Measurements from ENCODE around the gene MTA1.

Gene MTA1

DNA sequence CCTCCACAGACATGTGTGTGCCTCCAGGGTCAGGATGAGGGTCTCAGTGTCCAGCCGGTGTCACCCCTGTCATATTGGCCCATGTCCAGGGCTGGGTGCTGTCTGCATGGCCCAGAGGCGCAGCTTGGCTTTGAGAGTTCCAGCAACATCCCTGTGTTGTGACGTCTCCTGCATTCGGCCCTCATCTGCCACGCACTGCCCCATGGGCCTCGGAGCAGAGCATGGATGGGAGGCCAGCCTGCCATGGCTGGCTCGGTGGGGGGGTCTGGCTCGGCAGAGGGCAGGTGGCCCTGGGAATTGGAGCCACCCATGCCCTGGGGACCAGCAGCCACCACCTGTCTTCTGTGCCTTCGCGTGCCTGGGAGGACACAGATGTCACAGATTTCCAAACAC is 32.1 kb upstream of the MTA1 start:
- DNase-seq: no peak

DNA sequence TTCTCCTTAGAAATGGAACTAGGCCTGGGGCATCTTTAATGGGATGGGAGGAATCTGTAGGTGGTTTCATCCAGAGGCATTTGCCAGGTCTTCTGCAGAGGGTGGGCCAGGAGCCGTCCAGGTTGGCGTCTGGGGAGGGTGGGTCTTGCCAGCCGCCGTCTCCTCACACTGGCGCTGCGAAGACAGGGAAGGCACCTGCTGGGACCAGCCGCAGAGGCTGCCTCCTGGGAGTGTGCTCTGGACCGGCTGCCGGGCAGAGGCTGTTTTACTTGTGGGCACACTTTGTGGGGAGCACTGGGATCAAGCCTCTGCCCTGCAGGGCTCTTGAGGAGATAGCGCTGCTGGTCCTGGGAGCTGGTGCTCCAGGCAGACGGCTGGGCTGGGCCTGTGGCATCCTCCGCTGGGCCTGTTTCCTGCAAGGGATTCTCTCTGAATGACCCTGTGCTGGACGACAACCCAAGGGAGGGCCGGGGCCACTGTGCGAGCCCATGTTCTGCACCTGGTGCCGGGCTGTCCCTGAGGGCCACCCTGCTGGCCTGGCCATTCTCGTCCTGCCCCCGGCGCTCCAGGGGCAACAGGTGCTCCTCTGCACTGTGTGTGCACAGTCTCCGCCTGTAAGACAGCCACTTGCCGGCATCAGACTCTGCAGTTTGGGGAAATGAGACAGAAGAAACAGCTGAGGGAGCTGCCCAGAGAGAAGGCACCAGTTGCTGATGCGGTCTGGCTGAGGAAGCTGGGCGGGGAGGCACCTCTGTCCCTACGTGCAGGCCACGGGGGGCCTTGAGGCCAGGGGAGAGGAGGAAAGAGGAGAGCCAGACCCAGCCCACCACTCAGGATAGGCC is 31.3 kb upstream of the MTA1 start:
- DNase-seq: no peak

DNA sequence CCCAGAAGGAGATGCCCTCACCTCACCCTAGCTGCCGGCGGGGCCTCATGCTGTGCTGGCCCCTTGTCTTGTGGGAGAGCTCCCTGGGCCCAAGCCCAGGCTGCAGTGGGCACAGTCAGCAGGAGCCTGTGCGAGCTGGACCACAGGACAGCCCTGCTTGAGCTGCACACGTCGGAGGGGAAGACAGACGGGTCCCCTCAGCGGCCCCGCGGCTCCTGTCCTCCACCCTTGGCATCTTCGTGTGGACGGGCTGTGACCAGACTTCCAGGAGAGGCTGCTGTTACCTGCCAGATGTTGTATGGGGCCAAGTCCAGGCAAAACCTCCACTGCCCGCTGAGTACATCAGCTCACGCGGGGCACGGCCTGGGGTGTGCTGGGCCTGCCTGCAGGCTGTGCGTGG is 30.7 kb upstream of the MTA1 start:
- no peak for DNase-seq

DNA sequence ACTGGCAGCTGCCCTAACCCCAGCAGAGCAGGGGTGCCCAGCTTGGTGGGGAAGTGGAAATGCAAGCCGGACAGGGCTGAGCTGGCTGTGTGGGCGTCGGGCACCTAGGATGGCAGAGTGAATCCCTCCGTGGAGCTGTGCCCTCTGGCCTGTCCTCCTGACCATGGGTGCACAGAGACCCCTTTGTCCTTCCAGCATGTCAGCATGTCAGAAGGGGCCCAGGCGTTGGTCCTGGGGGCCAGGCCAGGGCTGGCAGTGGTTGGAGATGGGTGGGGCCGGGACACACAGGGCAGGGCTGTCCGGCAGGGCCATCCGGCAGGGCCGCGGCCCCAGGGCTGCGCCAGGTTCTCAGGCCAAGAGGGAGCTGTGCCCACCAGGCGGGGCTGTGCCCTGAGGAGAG is 30.1 kb upstream of the MTA1 start:
- no peak for DNase-seq

GRCh38 chr14:105389976-105390848 is 29.4 kb upstream of the MTA1 start:
- DNase-seq: no peak

DNA sequence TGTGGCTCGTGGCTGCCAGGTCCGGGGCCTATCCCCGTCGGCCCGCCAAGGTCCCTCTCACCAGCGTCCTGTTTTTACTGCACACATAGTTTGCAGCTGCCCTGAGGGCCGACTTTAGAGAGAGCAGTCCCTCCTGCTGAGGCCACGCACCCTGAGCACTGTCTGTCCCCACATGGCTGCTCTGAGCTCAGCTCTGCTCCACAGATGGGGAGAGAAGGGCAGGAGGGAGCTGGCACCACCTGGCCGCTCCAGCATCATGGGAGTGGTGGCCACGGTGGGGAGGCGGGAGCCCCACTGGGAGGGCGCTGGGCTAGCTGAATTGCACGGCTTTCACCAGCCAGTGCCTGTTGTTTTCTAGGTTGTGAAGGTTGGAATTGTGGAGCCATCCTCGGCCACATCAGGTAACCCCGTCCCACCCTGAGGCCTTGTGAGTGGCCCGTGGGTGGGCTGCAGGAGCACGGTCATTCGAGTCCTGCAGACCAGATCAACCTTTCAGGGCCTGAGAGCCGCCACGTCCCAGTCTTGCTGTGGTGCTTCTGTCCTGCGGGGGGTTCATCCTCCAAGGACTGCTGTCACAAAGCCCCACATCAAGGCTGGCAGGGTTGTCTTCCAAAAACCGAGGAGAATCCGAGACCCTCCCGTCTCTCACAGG is 28.7 kb upstream of the MTA1 start:
- no peak for DNase-seq

DNA sequence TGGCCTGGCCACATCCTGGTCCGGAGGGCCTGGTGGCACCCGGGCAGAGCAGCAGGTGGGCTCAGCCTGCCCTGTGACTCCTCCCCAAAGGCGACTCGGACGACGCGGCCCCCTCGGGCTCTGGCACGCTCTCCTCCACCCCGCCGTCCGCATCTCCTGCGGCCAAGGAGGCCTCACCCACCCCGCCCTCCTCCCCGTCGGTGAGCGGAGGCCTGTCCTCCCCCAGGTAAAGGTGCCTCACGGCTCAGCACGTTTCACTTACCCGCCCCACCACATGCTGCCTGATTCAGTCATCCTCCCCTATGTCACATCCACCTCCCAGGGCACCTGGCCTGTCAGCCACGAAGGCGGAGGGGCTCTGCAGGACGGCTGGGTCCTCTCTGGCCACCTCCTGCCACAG is 28.1 kb upstream of the MTA1 start:
- no peak for DNase-seq

GRCh38 chr14:105392131-105393090 is 27.2 kb upstream of the MTA1 start:
- DNase-seq: no peak

DNA sequence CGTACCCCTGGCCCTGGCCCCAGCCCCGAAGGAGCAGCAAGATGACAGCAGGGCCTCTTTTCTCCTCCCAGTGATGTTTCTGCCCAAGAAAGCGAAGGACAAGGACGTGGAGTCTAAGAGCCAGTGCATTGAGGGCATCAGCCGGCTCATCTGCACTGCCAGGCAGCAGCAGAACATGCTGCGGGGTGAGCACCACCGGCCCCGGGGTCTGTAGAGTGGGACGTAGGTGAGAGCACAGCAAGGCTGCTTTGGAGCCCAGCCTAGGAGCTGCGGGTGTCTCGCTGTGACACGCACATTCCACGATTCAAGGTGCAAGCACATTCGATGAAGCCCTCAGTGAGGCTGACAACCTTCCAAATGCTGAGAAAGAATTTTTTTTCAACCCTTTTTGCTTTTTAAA is 26.5 kb upstream of the MTA1 start:
- no peak for DNase-seq

DNA sequence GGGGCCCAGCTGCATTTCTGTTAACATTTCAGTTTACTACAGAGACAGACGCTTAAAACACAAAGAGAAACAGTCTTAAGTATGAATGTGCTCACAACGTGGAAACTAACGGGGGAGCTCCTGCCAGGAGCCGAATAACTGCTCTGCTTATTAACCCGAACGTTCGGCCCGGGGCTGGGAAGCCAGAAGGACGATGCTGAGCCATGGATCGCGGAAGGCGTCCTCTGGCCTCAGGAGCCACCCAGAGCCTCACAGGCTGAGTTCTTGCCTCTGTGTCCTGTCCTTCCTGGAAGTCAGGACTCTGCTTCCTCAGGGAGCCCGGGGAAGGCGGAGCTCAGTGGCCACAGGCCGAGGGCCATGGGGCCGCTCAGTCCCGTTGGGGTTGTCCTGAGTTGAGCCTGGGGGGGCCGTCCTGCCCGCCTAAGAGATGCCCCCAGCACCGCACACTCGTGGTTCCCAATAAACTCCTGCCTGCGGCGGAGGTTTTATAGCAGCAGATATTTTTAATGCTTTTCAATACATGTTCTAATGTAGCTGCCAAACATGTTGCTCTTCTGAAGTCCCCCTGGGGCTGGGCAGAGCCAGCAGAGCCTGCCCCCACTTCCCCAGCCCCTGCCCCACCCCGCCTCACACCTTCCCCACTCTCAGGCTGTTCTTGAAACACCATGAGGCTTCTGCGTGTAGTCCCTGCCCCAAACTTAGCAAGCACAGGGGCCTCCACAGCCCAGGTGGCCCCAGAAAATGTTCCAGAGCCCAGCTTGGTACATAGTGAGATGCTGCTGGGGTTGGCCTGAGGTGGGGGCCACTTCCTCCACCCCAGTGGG is 24.7 kb upstream of the MTA1 start:
- no peak for DNase-seq

DNA sequence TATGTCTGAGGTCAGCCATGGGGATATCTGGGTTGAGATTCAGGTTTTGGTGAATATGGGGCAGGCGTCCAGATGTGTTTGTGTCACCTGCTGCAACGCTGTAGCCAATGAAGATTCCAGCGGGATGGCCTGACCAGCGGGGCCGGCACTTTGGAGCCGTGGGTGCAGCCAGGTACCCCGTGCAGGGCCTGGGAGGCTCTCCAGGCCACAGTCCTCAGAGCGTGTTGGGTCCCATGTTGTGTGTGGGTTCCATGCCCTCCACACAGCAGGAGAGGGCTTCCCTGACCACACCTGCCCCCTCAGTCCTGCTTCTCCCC is 24.1 kb upstream of the MTA1 start:
- no peak for DNase-seq

GRCh38 chr14:105397350-105397931 is 22.2 kb upstream of the MTA1 start:
- DNase-seq: no peak

GRCh38 chr14:105398044-105398725 is 21.4 kb upstream of the MTA1 start, which contains the start of gene TEX22:
Gene TEX22, plus strand, starts transcription at chr14:105398538. Its CDS starts 803 bp downstream, at chr14:105399341.
- DNase-seq: peak; percentile 24 to 80

- no peak for DNase-seq
Measured at GRCh38 chr14:105398726-105399465, 20.7 kb upstream of the MTA1 start.

DNA sequence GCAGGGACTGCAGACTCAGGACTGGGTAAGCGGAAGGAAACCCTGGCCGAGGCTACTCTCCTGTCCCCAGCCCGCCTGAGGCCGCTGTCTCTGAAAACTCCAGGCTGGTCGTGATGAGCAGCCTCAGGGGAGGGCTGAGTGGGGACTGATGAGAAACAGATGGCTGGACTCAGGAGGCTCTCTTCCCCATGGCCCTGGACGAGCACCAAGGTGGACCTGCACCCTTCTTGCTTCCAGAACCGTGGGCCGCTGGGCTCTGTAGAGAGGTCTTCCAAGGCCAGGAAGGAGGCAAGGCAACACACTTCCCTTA is 20.2 kb upstream of the MTA1 start:
- no peak for DNase-seq

- DNase-seq: no peak
Measured at GRCh38 chr14:105400016-105400415, 19.6 kb upstream of the MTA1 start.

GRCh38 chr14:105401699-105402098 is 17.9 kb upstream of the MTA1 start:
- no peak for DNase-seq

- no peak for DNase-seq
Measured at GRCh38 chr14:105408592-105408991, 11.0 kb upstream of the MTA1 start.

DNA sequence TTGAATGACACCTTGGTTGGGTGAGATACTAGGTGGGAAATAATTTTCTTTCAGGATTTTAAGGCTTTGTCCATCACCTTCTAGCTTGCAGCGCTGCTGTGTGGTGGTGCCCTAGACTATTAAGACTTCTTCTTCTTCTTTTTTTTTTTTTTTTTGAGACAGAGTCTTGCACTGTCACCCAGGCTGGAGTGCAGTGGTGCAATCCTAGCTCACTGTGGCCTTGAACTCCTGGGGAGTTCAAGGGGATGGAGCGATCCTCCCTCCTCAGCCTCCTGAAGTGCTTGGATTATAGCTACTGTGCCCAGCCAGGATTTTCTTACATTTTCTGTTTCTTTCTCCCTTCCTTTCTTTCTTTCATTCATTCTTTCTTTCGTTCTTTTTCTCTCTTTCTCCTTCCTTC is 10.3 kb upstream of the MTA1 start:
- no peak for DNase-seq

DNA sequence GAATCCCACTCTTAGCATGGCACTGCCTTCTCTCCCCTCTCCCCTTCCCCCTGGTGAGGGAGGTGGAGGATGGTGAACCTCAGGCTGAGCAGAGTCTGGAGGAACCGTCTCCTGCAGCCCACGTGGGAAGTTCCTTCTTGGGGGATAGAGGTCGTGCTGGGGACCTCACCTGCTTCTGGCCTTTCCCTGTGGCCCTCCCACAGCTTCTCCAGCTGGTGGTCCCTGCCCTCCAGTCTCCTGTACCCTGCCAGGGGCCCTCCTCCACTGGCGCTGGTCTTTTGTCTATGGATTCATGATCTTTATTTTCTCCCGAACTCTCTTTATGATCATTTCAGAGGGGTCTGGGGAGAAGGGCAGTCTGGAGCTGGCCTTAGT is 9.0 kb upstream of the MTA1 start:
- no peak for DNase-seq

All from SW 1271 (cell line).